GM12874 (cell line): ENCODE data around the gene SNORC.

Experiments used
- CTCF ChIP-seq: IDR thresholded peaks from 2 replicates; pipeline ENCODE4 v1.5.1; 2011; ENCODE audit warnings: low read depth, mild to moderate bottlenecking, control low read depth, low read length, moderate library complexity; ENCODE audit not compliant: insufficient read depth

Gene SNORC

DNA sequence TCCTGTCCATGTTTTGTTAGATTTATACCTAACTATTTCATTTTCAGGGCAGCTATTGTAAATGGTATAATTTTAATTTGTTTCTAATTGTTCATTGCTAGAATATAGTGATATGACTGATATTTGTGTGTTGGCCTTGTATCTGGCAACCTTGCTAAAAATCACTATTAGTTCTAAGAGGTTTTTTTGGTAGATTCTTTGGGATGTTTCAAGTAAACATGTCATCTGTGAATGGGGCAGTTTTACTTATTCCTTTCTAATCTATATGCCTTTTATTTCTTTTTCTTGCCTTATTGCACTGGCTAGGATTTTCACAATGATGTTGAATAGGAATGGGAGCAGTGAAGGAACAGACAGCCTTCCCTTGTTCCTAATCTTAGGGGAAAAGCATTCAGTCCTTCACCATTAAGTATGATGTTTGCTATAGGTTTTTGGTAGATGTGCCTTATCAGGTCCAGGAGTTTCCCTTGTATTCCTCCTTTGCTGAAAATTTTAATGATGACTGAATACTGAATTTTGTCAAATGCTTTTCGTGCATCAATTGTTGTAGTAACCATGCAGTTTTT lies 41.7 kb downstream of the SNORC start:
- TF ChIP-seq CTCF: no peak

DNA sequence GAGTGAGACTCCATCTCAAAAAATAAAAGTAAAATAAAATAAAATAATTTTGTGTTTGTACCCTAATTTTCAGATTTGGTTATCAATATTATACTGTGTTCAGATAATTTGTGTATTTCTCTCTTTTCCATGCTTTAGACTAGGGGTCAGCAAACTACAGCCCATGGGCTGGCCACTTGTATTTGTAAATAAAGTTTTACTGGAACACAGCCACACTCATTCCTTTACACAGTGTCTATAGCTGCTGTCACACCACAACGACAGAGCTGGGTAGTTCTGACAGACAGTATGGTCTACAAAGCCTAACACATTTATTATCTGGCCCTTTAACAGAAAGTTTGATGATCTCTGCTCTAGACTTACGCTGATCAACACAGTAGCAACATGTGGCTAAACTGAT lies 43.8 kb downstream of the SNORC start:
- no peak for TF ChIP-seq CTCF

DNA sequence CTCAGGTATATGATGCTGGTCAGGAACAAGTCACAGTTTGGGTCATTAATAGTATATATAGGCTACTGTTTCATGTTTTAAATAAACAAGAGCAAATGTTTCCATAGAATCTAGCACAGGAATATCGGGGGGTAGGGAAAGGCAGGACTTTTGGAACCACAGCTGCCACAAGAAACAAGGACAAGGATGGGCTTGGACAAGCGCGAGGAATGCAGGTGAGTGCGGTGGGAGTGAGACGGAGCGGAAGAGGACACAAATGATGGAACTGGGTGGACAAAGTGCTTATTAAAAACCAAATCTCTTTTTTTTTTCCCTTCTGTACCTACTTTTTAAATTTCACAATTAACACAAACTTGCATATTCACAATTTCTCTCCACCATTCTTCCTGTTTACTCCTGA lies 49.1 kb downstream of the SNORC start:
- TF ChIP-seq CTCF: no peak

DNA sequence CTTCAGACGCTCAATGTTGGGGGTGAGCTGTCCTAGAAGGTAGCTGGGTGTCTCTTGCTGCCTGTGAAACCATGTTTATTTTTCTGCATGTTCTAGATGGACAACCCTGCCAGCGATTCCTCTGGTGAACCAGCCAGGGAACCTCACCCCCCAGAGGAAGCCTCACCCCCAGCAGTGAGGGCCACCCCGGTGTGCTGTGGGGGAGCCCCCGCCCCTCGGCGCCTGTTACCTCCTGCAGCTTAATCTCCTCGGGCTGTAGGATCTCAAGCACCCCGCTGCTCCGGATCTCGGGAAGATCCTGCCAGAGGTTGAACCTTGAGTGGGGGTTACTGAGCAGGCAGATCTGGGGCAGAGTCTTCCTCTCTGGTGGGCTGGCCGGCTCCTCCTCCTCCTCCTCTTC lies 50.0 kb downstream of the SNORC start:
- TF ChIP-seq CTCF: no peak

DNA sequence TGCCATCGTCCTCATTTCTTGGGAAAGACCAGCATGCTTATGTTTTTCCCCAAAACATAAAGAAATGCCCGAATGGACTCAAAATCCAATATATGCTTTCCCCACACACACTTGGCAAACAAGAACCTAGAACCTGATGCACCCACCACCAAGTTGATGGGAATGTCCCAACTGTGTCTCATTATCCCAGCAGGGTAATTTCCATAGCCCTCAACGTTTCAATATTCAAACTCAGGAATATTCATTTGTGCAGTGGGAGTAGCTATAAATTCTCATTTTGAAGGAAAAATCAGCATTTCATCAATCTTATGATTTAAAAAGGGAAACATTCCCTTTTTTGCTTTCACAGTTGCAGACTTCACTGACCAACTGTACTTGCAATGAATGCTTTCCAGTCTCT lies 50.7 kb downstream of the SNORC start:
- TF ChIP-seq CTCF: no peak

DNA sequence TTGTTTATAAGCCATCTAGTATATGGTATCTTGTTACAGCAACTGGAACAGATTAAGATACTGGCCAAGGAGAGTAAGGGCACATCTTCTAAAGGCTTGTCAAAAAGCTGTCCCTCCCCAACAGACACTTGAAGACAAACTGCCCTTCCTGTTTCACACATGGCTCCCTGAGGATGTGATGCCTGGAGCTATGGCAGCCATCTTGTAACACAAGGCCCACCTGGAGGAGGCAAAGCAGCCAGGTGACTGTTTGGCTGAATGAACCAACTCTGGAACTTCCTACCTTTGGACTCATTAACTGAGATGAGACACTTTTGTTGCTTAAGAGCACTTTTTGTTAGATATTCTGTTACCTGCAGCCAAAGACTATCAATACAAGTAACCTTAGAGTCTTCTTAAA lies 54.4 kb downstream of the SNORC start:
- TF ChIP-seq CTCF: no peak

- TF ChIP-seq CTCF: no peak
These were observed 55.2 kb downstream of the SNORC start for GRCh38 chr2:232925153-232925820.
